Measurements from ENCODE around the gene EMID1.

The EMID1 gene

DNA sequence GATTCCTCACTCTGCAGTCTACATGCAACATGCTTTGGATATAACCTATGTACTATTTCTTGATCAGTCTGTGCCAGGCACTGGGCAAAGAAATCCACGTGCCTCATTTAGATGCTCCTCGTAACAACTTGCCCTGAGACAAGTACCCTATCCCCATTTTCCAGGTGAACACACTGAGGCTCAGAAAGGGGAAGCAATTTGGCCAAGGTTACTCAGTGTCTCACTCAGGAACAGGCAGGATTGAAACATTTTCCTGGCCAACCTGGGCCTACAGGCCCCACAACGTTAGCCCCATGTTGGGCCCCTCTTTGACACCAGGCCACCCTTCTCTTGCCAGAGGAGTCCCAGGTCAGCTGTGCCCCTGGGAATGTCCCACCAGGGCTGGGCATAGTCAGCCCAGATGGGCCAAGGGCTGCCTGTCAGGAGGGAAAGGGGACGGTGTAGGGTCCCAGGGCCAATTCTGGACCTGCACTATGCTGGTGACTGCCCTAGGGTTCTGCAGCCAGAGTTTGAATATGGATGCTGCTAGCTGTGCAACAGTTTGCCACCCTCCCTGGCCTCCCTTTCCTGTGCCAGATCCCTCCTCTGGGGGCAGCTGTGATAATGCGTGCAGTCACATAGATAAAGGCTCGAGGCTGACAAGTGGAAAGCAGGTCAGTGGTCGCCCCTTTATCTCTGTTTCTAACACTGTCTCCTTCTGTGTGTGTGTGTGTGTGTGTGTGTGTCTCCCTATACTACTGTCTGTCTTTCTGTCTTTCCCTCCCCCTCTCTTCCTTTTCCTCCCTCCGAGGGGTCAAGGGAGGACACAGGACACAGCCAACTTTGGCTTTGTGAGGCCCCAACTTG, 10.4 kb upstream of the EMID1 start:
- no peak for DNase-seq

DNA sequence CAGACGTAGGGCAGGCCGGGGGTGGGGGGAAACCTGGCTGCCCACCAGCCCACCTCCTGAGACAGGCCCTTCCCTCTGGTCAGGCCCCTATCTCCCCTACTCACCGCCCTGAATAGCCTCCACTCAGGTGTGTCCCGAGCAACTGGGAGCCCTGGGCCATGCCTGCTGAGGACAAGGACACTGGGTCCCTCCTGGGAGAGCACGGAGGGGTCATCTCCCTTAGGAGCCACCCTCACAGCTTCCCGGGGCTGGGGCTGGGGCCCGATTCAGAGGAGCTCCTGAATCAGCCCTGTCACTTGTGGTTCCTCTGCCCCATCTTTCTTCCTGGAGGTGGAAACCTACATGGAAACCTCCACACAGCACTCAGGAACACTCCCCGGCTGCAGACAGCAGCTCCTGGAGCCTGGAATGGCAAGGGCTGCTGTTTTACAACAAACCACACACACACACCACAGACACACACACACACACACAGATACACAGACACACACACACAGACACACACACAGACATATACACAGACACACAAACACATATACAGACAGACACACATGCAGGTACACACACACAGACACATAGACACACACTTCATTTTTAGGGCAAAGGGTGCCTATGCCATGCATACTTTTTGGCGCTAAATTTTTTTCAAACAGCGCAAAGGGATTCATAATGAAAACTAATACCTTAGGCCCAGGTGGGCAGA, 9.6 kb upstream of the EMID1 start:
- no peak for DNase-seq

DNA sequence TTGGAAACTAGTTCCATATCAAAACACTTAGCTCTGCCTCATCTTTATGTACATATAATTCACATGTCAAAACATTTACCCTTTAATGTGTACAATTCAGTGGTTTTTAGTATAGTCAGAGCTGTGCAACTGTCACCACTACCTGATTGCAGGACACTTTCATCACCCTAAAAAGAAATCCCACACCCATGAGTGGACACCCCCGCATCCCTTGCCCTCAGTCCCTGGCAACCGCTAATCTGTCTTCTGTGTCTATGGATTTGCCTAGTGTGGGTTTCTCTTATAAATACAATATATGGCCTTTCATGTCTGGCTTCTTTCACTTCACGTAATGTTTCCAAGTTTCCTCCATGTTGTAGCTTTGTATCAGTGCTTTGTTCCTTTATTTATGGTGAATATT, 8.6 kb upstream of the EMID1 start:
- no peak for DNase-seq

DNA sequence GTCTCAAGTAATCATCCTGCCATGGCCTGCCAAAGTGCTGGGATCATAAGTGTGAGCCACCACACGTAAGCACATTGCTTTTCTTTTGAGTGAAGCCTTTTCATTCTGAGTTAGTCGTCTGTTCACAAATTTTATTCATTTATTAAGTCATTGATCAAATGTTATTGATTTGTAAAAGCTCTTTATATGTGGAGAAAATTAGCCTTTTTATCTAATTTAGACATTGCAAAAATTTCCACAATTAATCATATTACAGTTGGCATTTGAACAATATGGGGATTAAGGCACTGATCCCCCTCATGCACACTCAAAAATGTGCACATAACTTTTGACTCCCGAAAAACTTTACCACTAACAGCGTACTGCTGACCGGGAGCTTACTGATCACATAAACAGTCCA, 7.5 kb upstream of the EMID1 start:
- no peak for DNase-seq

DNA sequence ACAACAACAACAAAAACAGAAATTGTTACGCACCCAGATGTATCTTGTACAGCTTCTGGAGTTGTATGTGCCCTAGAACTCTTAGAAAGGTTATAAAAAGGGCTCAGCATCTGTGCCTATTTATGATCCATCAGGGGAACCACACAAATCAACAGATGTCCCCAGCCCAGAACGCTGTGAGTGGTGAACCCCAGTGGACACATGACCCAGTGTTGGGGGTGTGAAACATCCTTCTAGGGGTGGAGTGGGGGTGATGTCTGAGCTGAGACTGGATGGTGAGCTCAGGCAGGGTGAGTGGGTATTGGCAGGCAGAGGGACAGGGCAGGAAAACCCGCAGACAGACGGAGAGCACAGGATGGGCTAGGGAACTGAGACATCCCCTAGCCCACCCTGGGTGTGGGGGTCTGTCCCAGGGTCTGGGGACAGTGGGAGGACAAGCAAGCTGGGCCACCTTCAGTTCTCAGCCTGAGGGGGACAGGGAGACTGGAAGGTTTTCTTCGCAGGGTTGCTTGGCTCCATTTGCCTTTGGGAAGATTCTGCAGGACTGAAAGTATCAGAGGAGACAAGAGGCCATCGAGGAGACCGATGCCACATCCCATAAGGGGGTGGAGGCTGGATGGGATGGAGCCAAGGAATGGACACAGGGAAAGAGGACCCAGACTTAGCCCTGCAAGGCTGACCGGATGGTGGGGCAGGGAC, 5.8 kb upstream of the EMID1 start:
- no peak for DNase-seq

DNA sequence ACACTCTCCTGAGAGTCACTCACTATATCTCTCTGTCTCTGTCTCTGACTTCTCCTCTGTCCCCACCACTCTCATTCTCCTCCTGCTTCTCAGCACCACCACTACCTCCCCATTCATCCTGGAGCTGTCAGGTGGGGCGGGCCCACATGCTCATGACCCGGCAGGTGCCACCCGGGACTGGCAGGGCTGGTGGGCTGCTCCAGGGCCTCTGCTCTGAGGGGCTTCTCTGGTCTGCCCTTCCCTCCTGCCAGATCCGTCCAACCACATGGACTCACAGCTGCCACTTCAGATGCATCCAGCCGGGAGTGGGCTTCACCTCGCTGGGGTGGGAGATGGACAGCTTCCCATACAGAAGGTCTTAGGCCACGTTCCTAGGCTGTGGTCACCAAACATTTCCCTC, 4.8 kb upstream of the EMID1 start:
- no peak for DNase-seq

DNA sequence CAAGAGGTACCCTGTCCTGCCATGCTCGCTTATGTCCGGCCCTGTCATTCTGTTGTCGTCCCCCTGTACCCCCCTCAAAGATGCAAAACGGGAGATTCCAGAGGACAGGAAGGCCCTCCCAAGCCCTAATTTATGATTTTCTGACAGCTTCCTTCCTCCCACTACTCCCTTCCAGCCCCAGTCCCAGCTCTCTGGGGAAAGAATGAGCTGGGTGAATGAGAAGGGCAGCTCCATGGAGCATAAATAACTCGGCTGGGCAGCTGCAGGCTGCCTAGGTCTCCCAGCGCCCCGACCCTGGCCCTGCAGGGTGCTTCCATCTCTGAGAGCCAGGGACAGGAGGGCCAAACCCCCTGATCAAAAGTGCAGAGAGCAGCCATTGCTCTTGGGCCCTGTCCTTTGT, 3.9 kb upstream of the EMID1 start:
- no peak for DNase-seq

DNA sequence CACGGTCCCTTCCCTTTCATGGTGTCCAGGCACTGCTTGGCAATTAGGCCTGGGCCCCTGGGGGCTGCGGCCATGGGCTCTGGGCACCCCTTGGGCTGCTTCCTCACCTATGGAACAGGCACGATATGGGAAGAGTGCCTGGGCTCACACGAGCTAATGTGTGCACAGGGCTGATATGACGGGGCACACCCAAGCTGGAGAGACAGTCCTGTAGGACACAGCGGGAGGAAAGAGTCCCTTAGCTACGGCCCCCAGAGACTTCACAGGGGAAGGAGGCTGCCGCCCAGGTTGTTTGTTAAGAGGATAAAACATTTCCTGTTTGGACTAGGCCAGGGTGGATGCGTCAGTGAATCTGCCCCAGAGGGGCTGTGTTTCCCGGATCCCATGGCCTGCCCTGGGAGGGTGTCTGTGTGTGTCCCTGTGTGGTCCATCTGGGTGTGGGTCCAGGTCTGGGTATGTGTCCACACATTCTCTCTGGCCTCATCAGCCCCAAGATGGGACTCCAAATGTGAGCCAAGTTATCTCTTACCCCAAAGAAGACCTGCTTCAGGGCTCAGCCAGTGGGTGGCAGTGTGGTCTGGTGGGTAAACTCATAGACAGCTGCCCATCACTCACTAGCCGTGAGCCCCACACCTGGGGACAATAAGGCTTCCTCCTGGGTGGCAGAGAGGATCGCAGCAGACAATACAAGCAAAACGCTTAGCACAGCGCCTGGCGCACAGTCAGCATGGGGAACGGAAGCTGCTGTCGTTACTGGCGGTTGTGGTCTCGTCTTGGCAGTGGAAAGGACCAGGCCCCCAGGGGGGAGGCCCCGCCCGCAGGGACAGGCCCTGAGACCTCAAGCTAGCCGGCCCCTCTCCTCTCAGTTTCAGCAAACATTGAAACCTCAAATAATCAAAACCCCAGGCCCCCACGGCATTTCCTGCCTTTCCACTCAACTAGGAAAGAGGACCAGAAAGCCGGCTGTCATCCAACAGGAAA, 3.2 kb upstream of the EMID1 start:
- peak; percentile 52 for DNase-seq

DNA sequence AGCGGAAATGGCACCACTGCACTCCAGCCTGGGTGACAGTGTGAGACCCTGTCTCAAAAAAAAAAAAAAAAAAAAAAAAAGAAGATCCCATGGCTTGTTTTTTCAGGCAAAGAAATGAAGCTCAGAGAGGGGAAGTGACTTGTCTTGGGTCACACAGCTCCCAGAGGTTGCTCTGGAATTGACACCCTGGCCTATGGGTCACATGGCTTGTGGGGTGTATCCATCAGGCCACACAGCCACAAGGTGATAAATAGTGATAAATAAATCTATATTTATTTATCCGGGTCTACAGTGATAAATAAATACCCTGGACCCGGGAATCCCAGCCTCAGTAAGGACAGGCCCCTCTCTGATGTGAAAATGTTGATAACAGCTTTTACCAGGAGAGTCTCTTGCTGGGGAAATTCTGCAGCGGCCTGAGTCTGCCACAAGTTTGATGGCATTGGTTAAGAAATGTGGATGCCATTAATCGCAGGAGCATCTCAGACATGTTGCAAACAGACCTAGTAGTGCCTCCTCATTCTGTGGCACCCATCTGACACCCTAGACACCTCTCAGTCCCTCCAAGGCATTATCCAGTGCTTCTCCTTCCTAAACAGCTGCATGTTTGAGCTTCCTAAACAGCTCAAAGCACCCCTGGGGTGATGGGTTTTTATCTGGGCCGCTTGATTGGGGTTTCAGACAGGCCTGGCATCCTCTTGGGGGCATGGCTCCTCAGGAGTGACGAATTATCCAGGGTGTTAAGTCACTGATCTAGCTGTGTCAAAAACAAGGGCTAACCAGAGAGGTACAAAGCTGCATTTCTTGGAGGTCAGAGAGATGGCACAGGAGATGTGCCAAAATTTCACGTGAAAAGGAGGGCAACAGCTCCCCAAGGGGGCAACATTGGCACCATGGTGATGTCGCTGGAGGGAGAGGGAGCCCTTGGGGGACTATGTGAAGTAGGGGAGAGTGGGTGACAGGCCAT, 1.9 kb upstream of the EMID1 start:
- no peak for DNase-seq

DNA sequence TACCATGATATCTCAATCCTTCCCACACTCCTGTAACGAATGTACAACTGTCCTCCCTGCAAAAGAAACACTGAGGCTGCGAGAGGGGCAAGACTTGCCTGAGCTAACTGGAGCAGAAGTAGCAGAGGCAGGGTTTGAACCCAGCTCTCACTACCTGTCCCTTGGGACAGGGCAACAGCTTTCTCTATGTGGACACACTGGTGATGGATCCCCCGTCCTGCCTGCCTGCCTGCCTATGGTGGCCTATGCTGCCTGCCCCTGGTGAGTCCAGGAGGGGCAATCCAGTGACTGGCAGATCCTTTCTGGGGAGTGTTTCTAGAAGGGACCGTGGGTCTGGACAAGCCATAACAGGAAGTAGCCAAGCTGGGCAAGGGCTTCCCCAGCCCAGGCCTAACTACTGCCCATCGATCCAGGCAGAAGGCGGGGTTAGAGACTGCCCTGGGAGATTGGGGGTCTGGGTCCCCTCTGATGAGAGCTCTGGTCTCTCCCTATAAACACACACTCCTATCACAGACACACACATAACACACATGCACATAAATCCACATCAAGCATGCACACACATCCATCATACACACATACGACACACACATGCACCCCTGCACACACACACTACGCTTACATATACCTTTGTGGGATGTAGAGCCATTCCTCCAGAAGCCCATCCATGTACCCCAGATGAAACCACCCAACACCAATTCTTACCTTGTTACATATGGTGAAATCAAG, 1.1 kb upstream of the EMID1 start:
- no peak for DNase-seq

DNA sequence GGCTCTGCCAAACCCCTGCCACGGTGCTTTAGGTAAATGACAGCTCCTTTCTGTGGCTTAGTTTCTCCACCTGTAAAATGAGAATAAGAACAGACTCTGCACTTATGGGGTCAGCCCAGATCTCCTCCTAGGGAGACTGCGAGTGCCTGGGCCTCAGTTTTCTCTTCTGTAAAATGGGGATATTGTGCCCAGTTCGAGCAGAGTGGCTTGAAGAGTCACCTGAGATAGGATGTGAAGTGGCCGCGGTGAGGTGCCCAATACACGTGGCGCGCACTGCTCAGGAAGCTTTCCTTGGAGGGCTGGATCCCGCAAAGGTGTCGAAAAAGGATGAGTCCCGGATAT, 473 bp upstream of the EMID1 start:
- no peak for DNase-seq

DNA sequence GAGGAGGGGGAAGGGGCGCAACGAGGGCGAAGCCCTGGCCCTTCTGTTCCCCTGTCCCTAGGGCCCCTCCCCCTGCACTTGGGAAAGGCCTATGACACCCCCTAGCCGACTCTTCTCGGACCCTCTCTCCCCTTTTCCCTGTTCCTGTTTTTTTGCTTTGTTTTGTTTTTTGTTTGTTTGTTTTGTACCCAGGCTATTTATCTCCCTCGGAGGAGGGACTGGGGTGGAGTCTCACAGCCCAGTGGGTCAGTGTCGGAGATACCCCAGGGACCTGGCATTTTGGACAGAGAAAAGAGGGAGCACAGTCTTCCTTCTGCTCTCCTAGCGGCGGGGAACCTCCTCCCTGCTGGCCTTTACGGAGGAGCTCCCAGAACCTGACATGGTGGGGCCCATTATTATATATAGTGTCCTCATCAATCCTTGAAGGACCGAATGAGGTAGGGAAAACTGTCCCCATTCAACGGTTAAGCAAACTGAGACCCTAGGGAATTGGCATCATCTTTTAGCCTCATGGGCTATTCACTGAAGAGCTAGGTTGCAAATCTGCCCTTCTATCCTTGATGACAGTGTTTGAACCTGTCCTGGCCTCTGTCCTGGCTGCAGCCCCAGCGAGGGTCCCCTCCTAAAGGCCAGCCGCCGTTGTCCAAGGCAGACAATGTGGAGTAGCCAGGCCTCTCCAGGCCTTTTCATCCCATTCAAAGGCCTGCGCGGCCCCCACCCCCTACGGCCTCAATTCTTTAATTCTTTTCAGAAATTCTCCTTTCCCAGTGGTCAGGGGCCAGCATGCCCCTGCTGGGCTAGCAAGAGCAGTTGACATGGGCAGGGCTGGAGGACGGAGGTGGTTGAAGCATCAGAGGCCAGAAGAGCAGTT, 911 bp downstream of the EMID1 start:
- no peak for DNase-seq

DNA sequence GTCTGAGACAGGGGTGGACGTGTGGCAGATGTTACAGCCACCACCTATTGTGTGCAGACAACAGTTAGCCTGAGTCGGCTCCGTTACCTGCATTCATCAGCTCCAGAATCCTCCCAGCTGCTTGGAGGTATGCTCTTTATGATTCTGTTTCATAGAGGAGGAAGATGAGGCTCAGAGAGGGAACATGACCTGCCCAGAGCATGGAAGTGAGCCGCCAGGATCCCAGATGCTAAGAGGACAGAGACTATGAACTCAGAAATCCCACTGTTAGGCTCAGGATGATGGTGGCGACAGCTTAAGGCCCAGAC, 1.5 kb downstream of the EMID1 start:
- no peak for DNase-seq

DNA sequence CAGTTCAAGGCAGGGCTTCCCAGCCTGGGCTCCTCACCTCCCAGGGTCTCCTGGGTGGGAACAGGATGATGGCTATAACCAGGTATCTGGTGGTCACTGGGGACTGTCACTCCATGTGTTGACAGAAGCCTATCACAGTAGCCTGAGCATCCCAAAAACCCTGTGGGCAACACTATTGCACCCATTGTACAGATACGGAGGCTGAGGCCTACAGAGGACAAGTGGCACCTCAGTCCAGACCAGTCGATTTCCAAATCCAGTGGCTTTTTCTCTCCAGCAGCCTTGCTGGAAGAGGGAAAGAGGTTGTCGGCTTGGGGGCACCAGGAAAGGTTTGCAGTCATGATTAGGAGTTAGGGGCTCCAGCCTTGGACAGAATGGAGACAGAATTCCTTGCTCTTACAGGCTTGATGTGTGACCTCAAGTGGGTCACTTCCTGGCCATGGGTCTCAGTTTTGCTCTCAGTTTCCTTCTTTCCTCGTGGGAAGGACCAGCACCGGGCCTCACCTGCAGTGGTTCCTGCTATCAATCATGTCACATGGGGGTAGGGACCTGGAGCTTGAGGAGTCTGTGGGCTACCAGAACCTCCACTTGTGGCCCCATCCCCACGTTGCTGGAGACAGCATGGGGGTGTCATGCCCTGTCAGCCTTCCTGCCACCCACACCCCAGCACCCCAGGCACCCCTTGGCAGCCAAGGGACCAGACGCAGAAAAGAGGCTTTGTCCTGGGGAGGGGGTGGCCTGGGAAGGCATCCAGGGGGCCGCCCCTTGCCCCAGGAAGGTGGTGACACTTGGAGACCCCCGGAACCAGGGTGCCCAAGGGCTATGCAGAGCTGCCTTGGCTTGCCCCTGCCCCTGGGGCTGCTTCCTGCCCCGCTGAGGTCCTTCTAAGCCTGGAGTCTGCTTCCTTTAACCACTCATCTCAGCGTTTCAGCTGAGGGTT, 2.1 kb downstream of the EMID1 start:
- DNase-seq, result no peak

DNA sequence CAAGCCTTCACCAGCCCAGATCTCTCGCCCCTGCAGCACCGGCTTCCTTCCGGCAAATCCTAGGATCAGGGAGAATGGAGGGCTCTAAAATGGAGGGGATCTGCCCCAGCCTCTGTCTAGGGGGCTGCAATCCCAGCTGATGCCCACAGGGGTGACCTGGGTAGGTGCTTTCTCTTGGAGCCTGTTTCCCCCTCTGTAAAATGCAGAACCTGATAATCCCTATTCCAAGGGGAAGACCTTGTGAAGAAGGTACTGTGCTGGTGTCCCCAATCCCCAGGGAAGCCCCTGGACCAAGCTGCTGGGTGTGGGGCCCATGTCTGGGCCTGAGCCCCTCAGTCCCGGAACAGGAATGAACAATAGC, 2.8 kb downstream of the EMID1 start:
- DNase-seq, result no peak

DNA sequence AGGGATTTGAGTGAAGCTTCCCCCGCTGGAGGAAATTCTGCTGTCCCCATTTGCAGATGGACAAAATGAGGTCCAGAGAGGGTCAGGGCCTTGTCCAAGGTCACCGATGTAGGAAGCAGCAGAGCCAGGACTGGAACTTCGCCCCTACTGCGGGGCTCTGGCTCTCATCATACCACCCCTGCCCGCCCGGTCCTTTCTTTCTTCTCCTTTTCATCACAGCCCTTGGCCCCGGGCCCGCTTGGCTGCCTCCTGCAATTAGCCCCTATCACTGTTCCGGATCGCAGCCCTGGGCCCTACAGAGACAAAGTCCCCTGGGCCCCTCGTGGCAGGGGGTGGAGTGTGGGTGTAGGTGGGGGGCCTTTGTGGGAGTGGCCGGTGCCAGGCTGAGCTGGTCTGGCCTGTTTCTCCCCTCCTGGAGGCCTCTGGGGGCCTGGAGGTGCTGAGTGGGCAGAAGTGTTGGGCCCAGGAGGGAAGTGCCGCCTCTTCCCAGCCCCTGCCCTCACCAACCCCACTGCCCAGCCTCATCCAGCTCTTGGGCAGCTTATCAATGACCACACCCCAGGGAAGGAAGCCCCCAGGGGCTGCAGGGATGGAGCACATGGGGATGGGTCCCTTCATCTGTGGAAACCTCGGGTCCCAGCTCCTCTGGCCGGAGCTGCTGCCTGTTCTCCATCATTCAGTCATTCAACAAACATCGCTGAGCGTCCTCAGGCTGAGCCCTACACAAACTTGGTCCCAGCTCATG, 3.4 kb downstream of the EMID1 start:
- no peak for DNase-seq

DNA sequence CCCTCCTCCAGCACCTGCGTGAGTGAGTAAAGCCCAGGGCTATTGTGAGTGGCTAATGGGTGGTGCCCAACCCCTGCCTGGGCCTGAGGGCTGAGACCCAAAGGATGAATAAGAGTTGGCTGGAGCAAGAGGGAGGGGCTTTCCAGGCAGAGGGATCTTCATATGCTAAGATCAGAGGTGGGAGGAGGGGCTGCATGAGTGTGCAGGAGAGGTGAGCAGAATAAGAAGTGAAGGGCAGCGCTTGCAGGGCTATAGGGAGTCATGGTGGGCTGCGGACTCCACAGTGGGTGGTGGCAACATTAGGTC, 3.9 kb downstream of the EMID1 start:
- no peak for DNase-seq

DNA sequence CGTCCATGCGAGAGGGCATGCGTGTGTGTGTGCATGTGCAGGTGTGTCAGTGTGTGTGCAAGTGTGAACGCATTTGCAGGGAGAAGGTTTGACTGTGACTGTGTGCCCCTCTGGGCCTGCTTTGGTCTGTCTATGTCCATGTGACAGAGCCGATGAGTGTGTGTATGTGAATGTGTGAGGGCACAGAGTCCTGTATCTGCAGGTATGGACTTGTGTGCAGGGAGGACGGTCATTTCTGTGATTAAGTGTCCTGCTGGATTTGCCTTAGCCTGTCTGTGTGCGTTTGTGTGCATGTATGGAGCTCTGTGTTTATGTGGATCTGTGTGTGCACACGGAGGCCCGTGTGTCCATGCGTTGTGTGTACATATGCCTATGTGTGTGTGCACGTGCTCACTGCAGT, 5.4 kb downstream of the EMID1 start:
- no peak for DNase-seq
